ENCODE data around the gene LARP7.

Gene LARP7

DNA sequence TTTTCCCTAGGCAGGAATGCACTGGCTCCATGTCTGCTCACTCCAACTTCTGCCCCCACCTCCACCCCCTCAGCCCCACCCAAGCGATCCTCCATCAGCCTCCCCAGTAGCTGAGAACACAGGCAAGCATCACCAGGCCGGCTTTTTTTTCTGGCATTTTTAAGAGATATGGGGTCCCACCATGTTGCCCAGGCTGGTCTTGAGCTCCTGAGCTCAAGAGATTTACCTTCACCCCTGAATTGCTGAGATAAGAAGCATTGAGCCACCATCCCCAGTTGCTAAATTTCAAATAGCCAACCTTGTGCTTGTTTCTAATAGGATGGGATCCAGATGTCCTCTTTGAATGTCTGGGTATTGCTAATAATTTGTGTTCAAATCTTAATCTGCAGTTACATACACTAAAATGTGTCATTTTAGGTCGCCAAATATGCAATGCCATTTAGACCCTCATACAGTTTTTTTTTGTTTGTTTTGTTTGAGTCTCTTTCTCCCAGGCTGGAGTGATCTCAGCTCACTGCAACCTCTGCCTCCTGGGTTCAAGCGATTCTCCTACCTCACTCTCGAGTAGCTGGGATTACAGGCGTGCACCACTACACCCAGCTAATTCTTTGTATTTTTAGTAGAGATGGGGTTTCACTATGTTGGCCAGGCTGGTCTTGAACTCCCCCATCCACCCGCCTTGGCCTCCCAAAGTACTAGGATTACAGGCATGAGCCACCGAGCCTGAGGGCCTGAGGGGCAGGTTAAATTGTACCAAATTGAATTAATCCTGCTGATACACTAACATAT, 8.8 kb downstream of the LARP7 start:
- no peak overlapping the region for H3K4me3 ChIP-seq (ENCODE audit: low read length)
- TF ChIP-seq, protein P1, sequence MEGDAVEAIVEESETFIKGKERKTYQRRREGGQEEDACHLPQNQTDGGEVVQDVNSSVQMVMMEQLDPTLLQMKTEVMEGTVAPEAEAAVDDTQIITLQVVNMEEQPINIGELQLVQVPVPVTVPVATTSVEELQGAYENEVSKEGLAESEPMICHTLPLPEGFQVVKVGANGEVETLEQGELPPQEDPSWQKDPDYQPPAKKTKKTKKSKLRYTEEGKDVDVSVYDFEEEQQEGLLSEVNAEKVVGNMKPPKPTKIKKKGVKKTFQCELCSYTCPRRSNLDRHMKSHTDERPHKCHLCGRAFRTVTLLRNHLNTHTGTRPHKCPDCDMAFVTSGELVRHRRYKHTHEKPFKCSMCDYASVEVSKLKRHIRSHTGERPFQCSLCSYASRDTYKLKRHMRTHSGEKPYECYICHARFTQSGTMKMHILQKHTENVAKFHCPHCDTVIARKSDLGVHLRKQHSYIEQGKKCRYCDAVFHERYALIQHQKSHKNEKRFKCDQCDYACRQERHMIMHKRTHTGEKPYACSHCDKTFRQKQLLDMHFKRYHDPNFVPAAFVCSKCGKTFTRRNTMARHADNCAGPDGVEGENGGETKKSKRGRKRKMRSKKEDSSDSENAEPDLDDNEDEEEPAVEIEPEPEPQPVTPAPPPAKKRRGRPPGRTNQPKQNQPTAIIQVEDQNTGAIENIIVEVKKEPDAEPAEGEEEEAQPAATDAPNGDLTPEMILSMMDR (IDR thresholded peaks at IDR 0.05; ENCODE audit: insufficient read depth, low read depth, low read length, missing control alignments): no peak
- DNase-seq (ENCODE audit: low read depth): no peak

DNA sequence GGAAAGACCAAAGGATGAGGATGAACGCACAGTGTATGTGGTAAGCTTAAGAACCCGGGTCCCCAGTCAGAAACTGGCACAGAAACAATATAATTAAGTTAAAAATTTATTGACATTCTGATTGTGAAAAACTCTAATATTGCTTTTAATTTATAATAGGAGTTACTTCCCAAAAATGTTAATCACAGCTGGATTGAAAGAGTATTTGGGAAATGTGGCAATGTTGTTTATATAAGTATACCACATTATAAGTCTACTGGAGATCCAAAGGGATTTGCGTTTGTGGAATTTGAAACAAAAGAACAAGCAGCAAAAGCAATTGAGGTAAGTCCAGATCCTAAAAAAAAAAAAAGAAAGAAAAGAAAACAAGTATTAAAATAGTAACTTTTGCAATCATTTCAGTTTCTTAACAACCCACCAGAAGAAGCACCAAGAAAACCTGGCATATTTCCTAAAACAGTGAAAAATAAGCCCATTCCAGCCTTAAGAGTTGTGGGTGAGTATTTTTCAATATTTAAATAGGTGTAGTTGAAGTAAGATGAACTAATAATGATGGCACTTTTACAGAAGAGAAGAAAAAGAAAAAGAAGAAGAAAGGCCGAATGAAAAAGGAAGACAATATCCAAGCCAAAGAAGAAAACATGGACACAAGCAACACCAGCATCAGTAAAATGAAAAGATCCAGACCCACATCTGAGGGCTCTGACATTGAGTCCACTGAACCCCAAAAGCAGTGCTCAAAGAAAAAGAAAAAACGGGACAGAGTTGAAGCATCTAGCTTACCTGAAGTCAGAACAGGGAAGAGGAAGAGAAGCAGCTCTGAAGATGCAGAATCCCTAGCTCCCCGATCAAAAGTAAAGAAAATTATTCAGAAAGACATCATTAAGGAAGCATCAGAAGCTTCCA, 9.9 kb downstream of the LARP7 start:
- no peak overlapping the region for H3K4me3 ChIP-seq (ENCODE audit: low read length)
- TF ChIP-seq, protein P1 (IDR thresholded peaks at IDR 0.05; ENCODE audit: insufficient read depth, low read depth, low read length, missing control alignments): no peak
- no peak for DNase-seq (ENCODE audit: low read depth)

GRCh38 chr4:112647785-112648184, 10.8 kb downstream of the LARP7 start:
- H3K4me3 ChIP-seq (ENCODE audit: low read length): no peak overlapping the region
- TF ChIP-seq, protein P1 (IDR thresholded peaks at IDR 0.05; ENCODE audit: insufficient read depth, low read depth, low read length, missing control alignments): no peak
- DNase-seq (ENCODE audit: low read depth): no peak

DNA sequence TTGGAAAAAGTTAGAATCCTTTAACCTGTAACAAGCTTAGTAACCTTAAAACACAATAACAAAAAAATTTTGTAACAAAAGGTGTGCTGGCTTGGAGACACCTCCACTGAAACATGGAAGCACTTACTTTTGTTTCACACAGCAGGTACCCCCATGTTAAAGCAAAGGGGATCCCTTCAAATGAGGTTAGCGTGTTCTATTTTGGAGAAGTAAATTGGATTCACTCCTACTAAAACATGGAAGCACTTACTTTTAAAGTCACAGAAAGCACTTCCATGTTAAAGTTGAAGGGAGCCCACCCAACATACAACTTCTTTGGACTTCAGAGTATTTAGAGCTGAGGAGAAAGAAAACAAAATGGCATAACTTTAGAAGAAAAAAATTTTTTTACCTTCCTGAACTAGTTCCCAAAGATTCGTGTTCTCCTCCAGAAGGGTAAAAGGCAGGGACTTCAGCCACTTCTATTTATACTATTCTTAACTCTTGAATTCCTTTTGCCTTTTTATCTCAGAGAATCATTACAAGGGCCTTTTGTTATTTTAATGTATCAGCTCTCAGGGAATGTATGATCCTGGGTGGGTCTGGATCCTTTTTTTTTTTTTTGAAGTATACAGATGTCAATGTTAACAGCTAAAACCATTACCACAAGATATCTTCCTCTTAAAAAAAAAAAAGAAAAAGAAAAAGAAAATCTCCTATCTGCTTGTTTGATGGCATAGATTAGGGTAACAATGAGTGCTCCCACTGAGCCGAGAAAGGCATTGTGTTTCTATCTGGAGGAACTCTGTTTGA, 11.5 kb downstream of the LARP7 start:
- TF ChIP-seq, protein P1 (IDR thresholded peaks at IDR 0.05; ENCODE audit: insufficient read depth, low read depth, low read length, missing control alignments): no peak
- DNase-seq (ENCODE audit: low read depth): no peak
- no peak overlapping the region for H3K4me3 ChIP-seq (ENCODE audit: low read length)

GRCh38 chr4:112649055-112649408, 12.1 kb downstream of the LARP7 start:
- TF ChIP-seq, protein P1 (IDR thresholded peaks at IDR 0.05; ENCODE audit: insufficient read depth, low read depth, low read length, missing control alignments): no peak
- no peak overlapping the region for H3K4me3 ChIP-seq (ENCODE audit: low read length)
- no peak for DNase-seq (ENCODE audit: low read depth)

DNA sequence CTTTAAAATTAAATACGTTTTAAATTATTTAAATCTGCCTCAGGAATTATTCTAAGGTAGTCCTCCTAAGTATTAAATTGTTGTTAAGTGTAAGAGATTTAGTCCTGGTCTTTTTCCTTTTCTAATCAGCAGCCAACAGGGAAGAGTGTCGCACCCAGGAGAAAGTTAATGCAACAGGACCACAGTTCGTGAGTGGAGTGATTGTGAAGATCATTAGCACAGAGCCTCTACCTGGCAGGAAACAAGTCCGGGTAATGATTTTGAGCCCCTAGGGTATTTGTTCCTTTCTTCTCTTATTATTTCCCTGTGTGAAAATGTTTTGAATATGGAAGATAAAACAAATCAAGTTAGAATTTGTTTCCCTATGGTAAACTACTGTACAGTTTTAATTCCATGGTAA, 13.4 kb downstream of the LARP7 start:
- no peak for DNase-seq (ENCODE audit: low read depth)
- no peak overlapping the region for H3K4me3 ChIP-seq (ENCODE audit: low read length)
- TF ChIP-seq, protein P1 (IDR thresholded peaks at IDR 0.05; ENCODE audit: insufficient read depth, low read depth, low read length, missing control alignments): no peak

Data from epithelial cell of esophagus (primary cell).